Stimulated activated CD8-positive, alpha-beta memory T cell treated with anti-CD3 and anti-CD28 coated beads, Interleukin-15, amount 100 ng/mL, for 1 hour (primary cell): ENCODE results near the gene EEFSEC.
A peak's percentile ranks its signal among the peaks of the same experiment; 100 is the strongest.

Source experiments
- DNase-seq: peaks from one replicate; pipeline ENCODE4 v3.0.0-alpha.2; 2020; ENCODE audit warnings: low read depth

The EEFSEC gene

GRCh38 chr3:128317698-128318231 is 164.5 kb downstream of the EEFSEC start:
- no peak for DNase-seq

GRCh38 chr3:128318275-128318941 is 165.1 kb downstream of the EEFSEC start:
- no peak for DNase-seq

DNA sequence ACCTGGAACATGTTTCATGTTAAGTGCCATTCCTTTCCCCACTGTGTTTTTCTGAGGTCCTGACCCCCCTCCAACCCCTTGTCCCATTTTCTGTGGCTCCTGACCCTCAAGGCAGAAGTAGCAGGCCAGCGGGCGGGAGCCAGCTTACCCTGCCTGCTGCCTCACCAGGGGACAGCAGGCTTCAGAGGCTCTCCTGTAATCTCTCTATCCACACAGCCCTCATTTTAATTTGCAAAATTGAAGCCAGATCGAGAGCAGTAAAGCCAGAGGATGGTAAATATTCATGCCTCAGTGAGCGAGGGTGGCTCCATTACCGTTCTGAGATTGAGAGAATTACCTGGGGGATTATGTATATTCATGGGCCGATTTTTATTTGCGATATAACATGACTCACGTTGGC is 165.8 kb downstream of the EEFSEC start:
- DNase-seq = no peak

- DNase-seq = no peak
Measured at GRCh38 chr3:128319741-128320141, 166.5 kb downstream of the EEFSEC start.

GRCh38 chr3:128320551-128321340 is 167.5 kb downstream of the EEFSEC start:
- no peak for DNase-seq

- no peak for DNase-seq
Measured at GRCh38 chr3:128321418-128321817, 168.1 kb downstream of the EEFSEC start.

- DNase-seq = peak; percentile 34
Measured at GRCh38 chr3:128322030-128323022, 169.0 kb downstream of the EEFSEC start.

GRCh38 chr3:128323206-128324081 is 170.2 kb downstream of the EEFSEC start:
- no peak for DNase-seq

DNA sequence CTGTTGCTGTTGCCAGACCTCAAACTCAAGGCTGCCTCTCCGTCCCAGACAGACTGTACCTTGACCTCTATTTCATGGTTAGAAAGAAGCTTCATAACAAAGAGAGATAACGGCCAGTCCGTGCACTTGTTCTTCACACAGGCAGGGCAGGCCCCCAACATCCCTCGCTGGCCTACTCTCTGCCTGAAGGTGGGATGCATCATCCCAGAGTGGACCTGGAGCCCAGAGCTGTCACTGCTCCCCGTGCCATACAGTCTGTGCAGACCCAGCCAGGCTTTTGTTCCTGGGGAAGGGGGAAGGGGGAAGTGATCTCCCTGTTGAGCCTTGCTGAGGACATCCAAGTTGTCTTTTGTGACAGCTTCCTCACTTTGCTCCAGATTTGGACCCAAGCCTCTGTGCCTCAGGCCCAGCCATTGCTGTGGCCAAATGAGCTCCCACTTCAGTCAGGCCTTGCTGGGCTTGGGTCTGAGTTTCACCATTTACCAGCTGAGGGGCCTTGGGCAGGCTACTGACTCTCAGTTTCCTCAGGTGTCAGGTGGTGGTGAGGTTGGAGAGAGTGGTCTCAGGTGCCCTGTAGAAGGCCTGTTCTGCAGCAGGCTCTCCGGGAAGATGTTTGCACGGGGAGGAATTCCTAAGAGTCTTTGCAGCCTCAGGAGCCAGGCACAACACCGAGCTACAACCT is 171.8 kb downstream of the EEFSEC start:
- no peak for DNase-seq

GRCh38 chr3:128326051-128326823 is 173.0 kb downstream of the EEFSEC start:
- no peak for DNase-seq

DNA sequence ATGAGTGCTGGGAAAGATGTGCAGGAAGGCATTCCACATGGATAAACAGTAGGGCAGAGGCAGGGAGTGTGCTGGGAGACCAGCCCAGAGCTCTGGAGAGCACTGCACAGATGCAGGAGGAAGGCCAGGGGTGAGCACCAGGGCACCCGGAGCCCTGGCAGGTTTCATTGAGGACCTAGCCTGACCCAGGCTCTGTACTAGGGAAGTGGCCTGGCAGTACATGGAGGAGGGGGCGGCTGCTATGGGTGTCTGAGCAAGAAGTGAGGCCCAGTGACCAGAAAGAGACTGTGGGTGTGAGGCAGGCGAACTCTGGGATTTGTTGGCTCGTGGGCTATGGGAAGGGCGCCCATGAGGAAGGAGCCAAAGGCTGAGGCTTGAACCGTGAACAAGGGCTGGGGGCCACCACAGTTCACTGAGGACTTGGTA is 174.3 kb downstream of the EEFSEC start:
- no peak for DNase-seq

GRCh38 chr3:128328546-128329458 is 175.5 kb downstream of the EEFSEC start:
- no peak for DNase-seq

GRCh38 chr3:128329491-128330213 is 176.4 kb downstream of the EEFSEC start:
- no peak for DNase-seq

GRCh38 chr3:128330214-128330842 is 177.0 kb downstream of the EEFSEC start:
- no peak for DNase-seq

DNA sequence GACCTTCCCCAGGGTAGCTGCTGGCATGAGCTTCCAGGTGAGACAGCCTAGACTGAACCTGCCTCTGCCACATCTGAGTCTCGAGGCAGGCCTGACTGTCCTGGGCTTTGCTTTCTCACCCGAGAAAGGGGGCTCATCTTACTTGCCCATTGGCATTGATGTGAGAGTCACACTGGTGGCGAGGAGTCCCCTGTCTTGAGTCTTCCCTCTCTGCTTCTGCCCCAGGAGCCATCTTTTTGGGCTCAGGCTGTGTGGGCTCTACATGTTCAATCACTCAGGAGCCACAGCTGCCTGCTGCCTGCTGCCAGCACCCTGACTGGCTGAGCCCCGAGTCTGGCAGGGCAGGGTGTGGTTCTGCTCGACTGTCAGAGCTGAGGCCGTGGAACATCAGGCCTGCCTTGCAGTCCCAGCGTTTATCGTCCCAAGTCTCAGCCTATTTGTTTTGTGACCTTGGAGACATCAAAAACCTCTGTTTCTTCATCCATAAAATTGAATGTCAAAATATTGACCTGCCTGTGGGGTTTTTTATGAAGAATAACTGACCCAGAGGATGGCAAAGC is 180.9 kb downstream of the EEFSEC start:
- DNase-seq = no peak

GRCh38 chr3:128334766-128335165 is 181.5 kb downstream of the EEFSEC start:
- DNase-seq = no peak
